H4 (cell line): Measurements from ENCODE around the gene CNBD2. TPM values are rescaled to one million over a fixed set of nuclear protein-coding genes. Genes with fewer than 3 reads are reported as not detected.
A peak's percentile ranks its signal among the peaks of the same experiment; 100 is the strongest.
"Not testable (repeated sequence)": the region's sequence is repeated elsewhere in the genome, so short reads cannot be mapped to it uniquely, and the experiment has no call there.

Source experiments
- DNase-seq: peaks from one replicate; pipeline ENCODE4 v3.0.0-alpha.2; 2015; ENCODE audit warnings: low spot score
- total RNA-seq: library from RNA; depleted of rRNA; stranded (reverse); fragments of >200 nt; shearing (Covaris generic); gene quantifications from 2 replicates; pipeline ENCODE4 v1.2.3, GENCODE V29; 2014

The CNBD2 gene
- total RNA-seq, 1 experiment from 2014 or later = 5.2 TPM

- no peak for DNase-seq
Observed at GRCh38 chr20:35974256-35974655, 5.9 kb downstream of the CNBD2 start.

DNA sequence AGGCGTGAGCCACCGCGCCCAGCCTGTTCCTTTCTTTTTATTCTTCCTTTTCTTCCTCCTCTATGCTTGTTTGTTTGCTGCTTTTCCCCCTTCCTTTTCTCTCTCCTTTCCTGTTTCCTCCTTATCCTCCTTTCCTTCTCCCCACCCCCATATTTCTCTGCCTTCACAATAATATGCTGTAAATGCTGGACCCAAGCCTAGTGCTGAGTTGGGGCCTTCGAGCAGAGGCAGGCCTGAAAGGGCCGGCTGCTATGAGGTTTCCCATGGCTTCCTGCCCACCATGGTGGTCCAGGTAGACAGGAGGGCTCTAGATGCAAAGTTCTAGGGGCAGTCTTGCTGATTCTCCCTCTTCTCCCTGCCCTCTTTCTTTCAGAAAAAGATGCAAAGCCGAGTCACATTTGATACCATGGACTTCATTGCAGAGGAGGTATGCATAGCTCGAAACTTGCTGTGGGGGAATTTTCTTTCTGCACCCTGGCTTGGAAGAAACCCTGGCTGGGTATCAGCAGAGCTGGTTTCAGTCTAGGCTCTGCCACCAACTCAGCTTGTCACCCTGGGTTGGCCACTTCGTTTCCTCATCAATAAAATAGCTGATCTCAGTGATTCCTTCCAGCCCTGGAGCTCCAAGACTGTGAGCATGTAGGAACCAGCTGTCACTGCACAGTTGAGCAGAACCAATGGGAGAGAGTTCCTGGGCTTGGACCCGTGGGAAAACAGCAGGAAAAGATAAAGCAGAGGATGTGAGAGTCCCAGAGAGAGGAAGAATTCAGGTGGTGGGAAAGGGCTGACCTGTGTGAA is 7.4 kb downstream of the CNBD2 start:
- no peak for DNase-seq

GRCh38 chr20:35978041-35978513 is 9.7 kb downstream of the CNBD2 start:
- no peak for DNase-seq

- no peak for DNase-seq
Observed at GRCh38 chr20:35979544-35979943, 11.2 kb downstream of the CNBD2 start.

DNA sequence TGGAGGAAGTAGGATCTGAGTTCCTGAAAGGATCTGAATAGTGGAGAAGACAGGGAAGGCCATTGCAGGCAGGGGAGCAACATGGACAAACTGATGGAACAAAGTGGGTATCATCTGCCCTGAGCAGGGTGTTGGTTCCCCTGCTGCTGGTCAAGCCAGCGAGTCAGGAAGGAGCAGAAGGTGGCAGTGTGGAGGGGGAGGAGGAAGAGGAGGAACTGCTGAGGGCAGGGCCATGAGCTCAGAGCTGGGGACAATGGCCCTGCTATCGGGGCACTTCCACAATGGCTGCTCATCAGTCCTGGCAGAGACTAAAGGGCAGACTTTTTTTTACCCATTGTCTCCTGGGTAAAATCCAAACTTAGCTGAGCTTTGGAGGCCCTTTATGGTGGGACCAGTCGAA is 13.6 kb downstream of the CNBD2 start:
- DNase-seq = no peak

DNA sequence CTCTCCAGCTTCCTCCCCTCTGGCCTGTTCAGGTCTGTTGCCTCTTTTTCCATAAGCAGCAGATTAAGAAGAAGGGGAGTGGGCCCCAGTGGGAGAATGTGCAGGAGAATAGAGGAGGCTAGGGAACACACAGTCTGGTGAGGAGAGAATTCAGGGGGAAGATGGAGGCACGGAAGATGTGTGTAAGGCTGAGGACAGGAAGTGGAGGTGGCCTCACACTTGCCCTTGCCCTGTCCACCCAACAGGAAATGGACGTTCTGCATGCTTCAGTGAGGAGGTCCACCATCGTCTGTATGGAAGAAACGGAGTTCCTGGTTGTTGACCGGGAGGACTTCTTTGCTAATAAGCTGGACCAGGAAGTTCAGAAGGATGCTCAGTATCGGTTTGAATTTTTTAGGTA is 16.0 kb downstream of the CNBD2 start:
- DNase-seq = no peak

DNA sequence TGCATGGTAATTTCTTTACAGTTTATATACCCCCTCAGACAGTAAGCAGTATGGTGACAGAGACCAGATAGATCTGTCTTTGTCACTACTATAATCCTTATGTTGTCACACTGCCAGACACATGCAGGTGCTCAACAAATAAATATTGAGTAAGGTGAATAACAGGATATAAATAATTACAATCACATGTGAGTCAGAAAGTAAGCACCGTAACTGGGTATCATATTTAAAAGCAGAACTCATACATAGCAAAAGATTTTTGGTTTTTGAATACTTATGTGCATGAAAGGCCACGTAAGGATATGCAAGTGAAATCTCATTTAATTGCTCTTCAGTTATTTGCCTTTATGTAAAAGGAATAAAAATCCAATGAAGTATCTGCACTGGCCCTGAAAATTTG is 17.4 kb downstream of the CNBD2 start:
- DNase-seq = no peak

DNA sequence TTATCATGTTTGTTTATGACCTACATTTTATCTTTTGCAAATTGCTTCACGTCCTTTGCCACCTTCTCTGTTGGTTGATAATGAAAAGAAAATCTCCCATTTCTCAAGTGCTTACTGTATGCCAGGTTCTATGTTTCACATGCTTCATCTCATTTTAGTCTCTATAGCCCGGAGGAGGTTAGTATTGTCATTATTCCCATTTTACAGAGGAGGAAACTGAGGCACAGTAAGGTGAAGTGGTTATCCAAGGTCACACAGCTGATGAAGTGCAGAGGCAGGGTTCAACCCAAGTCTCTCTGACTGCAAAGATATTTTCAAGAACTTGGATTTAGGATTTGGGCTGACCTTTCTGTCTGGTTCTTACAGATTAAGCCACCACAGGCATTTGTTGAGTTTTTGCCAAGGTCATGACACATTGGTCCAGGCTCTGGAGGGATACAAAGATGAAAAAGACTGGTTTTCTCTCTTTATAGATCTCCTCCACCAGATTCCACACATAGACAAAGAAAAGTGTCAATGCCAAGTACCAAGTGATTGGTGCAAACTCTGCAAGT is 20.6 kb downstream of the CNBD2 start:
- no peak for DNase-seq

DNA sequence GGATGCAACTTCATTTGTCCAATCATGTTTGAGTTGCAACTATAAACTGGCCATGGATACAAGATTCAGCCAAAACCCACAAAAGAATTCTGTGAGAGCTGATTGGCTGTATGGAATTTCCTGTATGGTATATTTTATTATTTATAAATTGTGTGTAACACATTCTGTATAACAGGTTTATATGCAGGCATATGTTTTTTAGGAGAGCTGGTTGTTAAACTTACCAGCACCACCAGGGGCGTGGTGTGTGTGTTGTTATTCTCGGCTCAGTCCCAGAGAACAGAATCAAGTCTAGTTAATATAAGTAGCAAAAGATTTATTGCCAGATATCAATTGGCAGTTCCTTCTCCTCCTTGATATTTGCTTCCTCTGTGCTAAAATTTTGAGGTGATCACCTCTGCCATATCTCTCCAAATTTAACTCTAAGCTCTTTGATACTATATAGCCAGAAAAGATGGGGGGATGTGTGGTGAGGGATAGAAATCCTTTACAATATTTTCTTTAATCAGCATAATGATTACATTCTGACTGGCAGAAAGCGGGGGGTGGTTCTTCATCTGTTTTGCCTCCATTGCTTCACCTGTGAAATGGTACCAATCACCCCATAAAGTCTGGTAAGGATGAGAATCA is 22.9 kb downstream of the CNBD2 start:
- no peak for DNase-seq

DNA sequence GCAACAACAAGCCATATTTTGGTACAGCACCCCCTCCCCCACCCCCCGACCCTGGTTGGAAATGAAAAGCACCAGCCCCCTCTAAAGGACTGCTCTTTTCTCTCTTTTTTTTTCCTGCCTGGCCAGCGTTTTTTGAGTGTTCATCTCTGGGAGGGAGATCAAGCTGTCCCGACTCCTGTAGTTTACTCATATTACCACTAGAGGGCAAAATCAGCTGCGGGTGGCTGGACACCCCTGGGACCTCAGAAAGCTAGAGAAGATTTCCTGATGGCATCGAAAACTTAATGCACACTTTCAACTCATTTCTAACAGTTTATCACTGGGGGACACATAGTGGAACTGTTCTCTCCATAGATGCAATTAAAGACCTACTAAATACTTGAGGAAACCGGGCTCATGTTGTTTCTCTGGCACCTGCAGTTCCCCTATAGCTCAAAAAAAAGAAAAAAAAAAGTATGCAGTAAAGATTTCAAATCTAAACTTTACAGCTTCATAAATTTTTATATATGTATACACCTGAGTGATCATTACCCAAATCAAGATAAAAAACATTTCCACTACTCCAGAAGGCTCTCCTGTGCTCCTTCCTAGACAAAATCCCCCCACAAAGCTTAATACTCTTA is 24.4 kb downstream of the CNBD2 start:
- peak; percentile 60 for DNase-seq

DNA sequence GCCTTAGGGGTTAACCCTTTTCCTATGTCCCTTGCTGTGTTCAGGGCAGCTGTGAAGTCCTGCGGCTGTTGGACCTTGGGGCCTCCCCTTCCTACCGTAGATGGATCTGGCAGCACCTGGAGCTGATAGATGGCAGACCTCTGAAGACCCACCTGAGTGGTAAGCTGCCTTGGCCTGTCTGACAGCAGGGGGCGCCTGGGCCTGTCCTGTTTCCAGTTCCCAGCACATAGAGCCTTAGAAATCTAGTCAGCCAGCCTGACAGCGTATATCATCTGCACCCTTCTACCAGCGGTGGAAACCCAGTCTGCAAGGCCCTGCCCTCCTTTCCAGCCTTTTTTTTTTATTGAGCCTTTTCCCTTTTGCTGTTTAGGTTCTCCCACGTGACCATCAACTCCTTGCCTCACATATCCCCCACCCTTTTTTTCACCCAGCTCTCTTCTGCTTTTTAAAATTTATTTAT is 26.6 kb downstream of the CNBD2 start:
- DNase-seq = peak; percentile 68

- DNase-seq = not testable (repeated sequence)
Observed at GRCh38 chr20:35996492-35996891, 28.1 kb downstream of the CNBD2 start.

GRCh38 chr20:36001331-36001730 is 32.9 kb downstream of the CNBD2 start:
- DNase-seq = not testable (repeated sequence)

- DNase-seq = no peak
Observed at GRCh38 chr20:36002855-36003254, 34.5 kb downstream of the CNBD2 start.

DNA sequence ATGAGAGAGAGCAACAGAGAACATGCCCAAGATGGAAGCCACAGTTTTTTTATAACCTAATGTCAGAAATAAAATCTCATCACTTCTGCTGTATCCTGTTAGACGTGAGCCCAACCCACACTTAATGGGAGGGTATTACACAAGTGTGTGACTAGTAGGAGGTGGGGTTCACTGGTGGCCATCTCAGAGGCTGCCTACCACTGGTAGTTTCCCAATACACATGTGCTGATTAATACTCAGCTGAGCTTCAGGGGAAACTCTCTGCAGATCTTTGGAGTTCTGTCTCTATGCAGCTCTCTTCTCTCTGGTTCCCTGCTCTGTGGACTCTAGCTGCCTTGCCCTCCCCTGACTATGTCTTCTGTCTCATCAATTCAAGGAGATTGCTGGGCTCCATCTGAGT is 35.7 kb downstream of the CNBD2 start:
- no peak for DNase-seq

GRCh38 chr20:36008461-36009035 is 40.2 kb downstream of the CNBD2 start:
- DNase-seq = no peak

DNA sequence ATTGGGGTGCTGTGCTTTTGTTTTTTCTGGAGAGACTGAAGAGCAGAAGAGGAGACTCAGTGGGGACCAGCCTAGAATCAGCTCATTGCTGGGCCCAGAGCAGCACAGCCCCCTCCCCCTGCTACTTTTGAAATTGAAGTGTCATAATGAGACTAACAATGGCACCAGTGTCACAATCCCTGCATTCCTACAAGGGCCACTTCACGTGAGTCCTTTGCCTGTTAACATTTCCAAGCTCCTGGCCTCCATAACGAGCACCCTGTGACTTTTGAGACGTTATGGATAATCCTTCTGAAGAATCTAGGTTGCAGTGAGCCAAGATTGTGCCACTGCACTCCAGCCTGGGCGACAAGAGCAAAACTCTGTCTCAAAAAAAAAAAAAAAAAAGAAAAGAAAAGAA is 41.7 kb downstream of the CNBD2 start:
- no peak for DNase-seq

DNA sequence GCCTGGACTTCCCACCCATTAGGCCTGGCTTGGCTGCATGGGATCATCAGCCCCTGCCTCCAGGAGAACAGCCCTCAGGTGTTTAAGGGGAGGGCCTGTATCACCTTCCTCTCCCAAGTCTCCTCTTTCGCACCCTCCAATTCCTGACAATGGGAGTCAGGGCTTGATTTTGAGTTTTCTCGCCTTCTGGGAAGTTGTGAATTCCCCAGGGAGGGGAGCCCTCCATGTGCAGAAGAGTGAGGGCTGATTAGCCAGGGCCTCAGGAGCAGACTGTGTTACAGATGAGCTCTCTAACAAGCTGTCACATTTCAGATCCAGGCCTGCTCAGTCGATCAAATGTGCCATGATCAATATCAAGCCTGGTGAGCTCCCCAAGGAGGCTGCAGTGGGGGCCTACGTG is 42.4 kb downstream of the CNBD2 start:
- no peak for DNase-seq

DNA sequence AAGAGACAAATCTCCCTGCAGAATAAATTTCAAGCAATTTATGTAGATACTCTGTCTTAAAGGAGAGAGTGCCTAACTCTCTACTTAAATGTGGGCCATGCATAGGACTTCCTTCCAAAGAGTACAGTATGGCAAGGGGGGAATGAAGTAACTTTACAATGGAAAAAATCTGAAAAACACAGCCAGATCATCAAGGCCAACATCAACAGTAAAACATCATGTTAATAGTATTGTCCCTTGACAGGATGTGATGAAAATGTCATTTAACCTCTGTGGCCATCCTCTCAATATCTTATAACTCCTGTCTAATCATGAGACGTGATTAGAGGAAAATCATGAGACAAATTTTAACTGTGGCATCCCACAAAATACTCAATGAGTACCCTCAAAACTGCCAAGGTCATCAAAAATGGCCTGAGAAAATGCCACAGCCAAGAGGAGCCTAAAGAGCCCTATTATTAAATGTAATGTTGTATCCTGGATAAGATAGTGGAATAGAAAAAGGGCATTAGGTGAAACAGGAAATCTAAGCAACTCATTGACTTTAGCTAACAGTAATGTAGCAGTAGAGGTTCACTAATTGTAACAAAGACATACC is 47.5 kb downstream of the CNBD2 start:
- DNase-seq = no peak

DNA sequence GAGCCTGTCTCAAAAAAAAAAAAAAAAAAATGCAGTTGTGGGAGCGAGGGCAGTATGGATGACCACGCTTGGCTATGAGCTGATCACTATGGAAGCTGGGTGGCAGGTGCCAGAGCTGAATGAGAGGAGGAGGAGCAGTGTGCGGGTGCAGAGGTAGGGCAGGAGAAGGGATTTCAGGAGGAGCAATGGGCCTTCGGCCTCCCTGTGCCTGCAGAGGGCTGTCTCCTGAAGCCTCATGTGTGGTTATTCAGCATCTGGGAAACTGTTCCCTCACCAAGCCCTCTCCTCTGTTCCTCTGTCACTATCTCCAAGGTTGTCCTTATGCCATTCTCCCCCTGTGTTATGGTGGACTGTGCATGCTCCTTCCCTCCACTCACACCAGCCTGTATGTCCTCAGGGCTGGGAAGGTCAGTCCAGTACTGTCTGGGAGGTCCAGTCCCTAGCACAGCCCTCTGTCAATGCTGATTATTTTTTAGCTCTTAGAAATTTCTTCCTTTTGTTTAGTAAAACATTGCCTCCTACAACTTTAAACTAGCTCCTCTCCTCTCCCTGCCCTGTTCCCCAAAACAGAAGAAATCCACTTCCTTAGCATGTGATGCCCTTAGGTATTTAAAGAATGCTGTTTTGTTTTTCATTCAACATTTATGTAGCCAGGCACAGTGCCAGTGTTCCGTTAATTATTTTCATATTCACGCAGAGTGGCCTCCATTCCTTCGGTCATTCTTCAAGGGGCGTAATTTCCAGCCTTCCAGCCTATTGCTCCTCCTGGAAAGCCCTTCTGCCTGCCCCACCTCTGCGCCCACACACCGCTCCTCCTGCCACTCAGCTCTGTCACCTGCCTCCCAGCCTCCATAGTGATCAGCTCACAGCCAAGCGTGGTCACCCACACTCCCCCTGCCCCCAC is 48.9 kb downstream of the CNBD2 start:
- peak; percentile 39 for DNase-seq
